Neutrophil (primary cell): ENCODE data around the gene ATP5F1D.

Experiments
- H3K27ac ChIP-seq: fragments of 200-600 bp; sonication (generic); 2 replicates; pipeline ENCODE4 v1.5.1; 2016; ENCODE audit warnings: mild to moderate bottlenecking, moderate library complexity
- H3K27me3 ChIP-seq: fragments of 200-600 bp; sonication (generic); 2 replicates; pipeline ENCODE4 v1.6.0; 2016; ENCODE audit warnings: mild to moderate bottlenecking
- H3K36me3 ChIP-seq: fragments of 200-600 bp; sonication (generic); 2 replicates; pipeline ENCODE4 v1.5.1; 2017
- H3K4me1 ChIP-seq, 2 experiments: fragments of 200-600 bp in 1 of 2; sonication (generic) in 1 of 2; 1 replicate in 1 of 2; 2 replicates in 1 of 2; pipeline versions ENCODE4 v1.5.1 to v1.6.1; 2013 to 2016; ENCODE audit warnings: low read depth in 1 of 2, low read length in 1 of 2, mild to moderate bottlenecking in 1 of 2, moderate library complexity in 1 of 2; ENCODE audit not compliant: control insufficient read depth in 1 of 2, insufficient read depth in 1 of 2
- H3K4me3 ChIP-seq, 2 experiments: fragments of 200-600 bp in 1 of 2; sonication (generic) in 1 of 2; 1 replicate in 1 of 2; 2 replicates in 1 of 2; pipeline ENCODE4 v1.5.1; 2013 to 2016; ENCODE audit warnings: low read depth in 1 of 2, low read length in 1 of 2, mild to moderate bottlenecking in 1 of 2, moderate library complexity in 1 of 2
- H3K9me3 ChIP-seq: fragments of 200-600 bp; sonication (generic); 2 replicates; pipeline ENCODE4 v1.5.1; 2016
- TF ChIP-seq, protein P1 (sequence below): fragments of 200-600 bp; sonication (generic); IDR thresholded peaks from 2 replicates; pipeline ENCODE4 v1.5.1; 2016; ENCODE audit warnings: antibody characterized with exemption

ATP5F1D gene

DNA sequence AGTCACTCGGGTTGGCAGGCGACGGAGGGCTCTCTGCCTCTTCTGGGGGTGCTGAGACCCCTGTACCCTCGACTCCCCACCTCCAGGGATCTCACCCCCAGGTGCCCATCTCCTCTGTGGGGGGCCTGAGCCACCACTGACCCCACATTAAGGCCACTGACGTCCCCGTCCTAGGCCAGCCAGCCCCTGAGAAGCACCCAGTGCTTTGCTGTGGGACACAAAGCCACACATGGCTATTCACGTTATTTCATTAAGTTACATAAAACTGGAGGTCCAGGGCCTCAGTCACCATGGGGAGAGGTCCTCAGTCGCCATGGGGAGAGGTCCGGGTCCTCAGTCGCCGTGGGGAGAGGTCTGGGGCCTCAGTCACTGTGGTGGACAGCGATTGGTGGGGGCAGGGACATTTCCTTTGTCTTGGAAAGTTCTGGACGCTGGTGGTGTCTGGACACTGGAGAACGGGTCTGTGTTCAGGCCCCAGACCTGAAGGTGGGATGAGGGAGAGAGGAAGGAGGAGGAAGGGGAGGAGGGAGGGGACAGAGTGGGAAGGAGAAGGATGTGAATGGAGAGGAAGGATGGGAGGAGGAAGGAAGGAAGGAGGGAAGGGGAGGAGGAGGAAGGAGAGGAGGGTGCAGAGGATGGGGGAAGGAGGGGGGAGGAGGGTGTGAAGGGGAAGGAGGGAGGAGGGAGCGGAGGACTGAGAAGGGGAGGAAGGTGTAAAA is 40.2 kb downstream of the ATP5F1D start:
- Histone ChIP-seq H3K9me3 (no peaks in the 10 kb centered on the region), H3K27me3 (peaks cover 40% of the 10 kb centered on the region), H3K36me3 (peaks cover 7% of the 10 kb centered on the region), H3K27ac (no peak overlapping the region), H3K4me1 (peaks cover 4 to 5% of the 10 kb centered on the region in 2 experiments), H3K4me3 (no peak overlapping the region)
- TF ChIP-seq, protein P1, sequence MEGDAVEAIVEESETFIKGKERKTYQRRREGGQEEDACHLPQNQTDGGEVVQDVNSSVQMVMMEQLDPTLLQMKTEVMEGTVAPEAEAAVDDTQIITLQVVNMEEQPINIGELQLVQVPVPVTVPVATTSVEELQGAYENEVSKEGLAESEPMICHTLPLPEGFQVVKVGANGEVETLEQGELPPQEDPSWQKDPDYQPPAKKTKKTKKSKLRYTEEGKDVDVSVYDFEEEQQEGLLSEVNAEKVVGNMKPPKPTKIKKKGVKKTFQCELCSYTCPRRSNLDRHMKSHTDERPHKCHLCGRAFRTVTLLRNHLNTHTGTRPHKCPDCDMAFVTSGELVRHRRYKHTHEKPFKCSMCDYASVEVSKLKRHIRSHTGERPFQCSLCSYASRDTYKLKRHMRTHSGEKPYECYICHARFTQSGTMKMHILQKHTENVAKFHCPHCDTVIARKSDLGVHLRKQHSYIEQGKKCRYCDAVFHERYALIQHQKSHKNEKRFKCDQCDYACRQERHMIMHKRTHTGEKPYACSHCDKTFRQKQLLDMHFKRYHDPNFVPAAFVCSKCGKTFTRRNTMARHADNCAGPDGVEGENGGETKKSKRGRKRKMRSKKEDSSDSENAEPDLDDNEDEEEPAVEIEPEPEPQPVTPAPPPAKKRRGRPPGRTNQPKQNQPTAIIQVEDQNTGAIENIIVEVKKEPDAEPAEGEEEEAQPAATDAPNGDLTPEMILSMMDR, result no peak

DNA sequence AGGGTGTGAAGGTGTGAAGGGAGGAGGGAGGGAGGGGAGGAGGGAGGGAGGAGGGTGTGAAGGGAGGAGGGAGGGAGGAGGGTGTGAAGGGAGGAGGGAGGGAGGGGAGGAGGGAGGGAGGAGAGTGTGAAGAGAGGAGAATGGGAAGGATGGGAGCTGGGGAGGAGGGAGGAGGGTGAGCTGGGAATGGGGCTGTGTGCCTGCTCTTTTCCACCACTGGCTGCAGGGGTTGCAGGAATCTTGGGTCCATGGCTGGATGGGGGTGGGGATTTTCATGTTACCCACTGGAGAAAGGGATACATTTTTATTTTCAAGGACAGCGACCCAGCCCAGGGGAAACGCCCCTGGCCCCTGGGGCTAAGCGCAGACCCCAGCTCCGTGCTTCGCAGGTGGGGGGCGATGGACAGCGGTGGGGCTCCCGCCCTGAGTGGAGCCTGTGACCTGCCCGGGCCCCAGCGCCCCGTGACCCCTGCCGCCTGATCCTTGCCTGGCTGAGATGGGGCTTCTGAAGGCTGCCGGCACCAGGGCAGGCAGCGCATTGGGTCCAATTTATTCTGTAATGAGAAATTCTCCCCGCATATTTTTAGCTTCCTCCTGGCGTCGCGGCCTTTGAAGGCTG is 41.1 kb downstream of the ATP5F1D start:
- no peaks in the 10 kb centered on the region for H3K4me1 ChIP-seq
- peaks cover 50% of the 10 kb centered on the region for H3K27me3 ChIP-seq
- no peak overlapping the region for H3K4me3 ChIP-seq
- TF ChIP-seq, protein P1, result no peak
- H3K9me3 ChIP-seq, result no peaks in the 10 kb centered on the region
- no peak overlapping the region for H3K27ac ChIP-seq
- H3K36me3 ChIP-seq, result peaks cover 7% of the 10 kb centered on the region

DNA sequence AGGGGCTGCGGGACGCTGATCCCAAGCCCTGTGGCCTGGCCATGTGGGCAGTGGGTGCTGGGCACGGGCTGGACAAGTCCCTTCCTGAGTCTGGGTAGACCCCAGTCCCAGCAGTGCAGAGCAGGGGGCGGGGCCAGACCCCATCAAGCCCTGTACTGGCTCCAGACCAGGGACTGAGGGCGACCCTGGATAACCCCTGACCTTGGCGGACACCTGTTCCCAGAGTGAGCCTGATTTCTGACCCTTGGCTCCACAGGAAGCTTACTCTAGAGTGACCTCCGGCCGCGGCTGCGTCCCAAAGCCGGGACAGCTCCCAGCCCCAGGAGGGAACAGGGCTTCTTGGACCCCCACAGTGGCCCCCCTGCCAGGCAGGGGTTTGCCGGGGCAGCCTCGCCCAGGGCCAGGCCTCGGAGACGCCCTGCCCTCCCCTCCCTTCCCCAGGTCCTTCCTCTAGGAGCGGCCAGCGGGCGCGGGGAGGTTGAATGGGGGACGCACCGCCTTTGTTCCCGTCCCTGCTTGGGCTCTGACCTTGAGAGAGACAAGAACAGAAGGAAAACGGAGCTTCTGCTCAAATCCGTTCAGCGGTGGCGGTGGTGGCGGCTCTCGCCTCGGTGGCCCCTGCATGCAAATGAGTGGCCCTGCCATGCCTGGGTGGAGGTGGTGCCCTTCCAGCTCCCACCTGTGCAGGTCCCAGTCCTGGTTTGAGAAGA is 41.8 kb downstream of the ATP5F1D start:
- TF ChIP-seq, protein P1, result no peak
- Histone ChIP-seq H3K9me3 (no peaks in the 10 kb centered on the region), H3K36me3 (peaks cover 7% of the 10 kb centered on the region), H3K4me1 (no peaks in the 10 kb centered on the region), H3K27ac (no peak overlapping the region), H3K4me3 (no peak overlapping the region), H3K27me3 (peaks cover 56% of the 10 kb centered on the region)

DNA sequence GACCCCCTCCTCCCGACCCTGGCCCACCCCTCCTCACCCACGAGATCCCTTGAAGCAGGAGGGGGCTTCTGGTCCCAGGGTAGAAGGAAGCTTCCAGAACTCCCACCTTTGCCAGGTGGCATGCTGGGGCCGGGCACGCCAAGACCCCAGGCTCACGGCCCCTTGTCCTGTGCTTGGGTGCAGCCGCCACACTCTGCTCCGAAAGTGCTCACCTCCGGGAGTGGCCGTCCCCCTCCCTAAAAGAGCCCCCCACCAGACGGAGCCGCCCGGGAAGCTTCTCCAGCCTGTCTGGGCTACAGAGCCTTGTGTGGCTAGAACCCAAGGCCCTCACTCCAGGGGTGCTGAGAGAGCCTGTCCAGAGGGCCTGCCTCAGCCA is 42.4 kb downstream of the ATP5F1D start:
- peaks cover 4% of the 10 kb centered on the region for H3K36me3 ChIP-seq
- no peak overlapping the region for H3K27ac ChIP-seq
- TF ChIP-seq, protein P1, result no peak
- H3K9me3 ChIP-seq, result no peaks in the 10 kb centered on the region
- no peak overlapping the region for H3K4me3 ChIP-seq
- no peaks in the 10 kb centered on the region for H3K4me1 ChIP-seq
- peaks cover 62% of the 10 kb centered on the region for H3K27me3 ChIP-seq

DNA sequence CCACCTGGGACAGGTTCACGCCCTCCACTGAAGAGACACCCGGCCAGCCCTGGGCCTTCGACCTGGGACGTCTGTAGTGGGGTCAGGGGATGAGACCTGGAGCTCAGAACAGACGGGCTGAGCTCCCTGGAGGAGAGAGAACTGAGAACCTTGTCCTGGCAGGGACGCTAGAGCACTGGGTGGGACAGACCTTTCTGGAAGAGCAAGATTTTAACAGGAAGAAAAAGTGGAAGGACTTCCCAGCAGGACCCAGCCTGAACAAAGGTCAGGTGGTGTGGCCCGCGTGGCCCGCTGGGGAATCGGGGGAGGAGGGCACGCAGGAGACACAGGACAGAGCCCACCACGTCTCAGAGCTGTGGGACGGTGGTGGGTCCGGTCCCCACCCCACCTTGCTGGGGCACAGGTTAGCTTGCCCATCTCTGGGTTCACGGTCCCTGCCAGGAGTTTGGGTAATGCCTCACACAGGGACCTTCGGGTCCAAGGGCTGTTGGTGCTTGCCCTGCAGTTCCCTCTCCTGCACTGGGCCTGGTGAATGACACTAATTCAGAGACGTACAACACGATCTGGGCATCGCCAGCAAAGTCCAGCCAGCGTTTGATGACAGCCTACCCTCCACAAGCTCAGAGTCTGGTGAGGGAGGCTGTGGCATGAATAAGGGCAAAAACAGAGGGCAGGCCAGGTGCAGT is 42.9 kb downstream of the ATP5F1D start:
- Histone ChIP-seq H3K4me1 (no peaks in the 10 kb centered on the region), H3K27ac (no peak overlapping the region), H3K36me3 (no peaks in the 10 kb centered on the region), H3K4me3 (no peak overlapping the region), H3K27me3 (peaks cover 67% of the 10 kb centered on the region), H3K9me3 (no peaks in the 10 kb centered on the region)
- TF ChIP-seq, protein P1, result no peak
